Bronchial epithelial cell (primary cell): ENCODE results near the gene GABRR2. TPM values are rescaled to one million over a fixed set of nuclear protein-coding genes. Genes with fewer than 3 reads are reported as not detected.

Experiments used
- DNase-seq: peaks from one replicate; pipeline ENCODE4 v3.0.0-alpha.2; 2010; ENCODE audit warnings: low read depth
- FAIRE-seq: peaks from 2 replicates; lab custom pipeline; 2011; peaks lifted over from hg19 to GRCh38; lab: Jason Lieb, UNC
- H3K27me3 ChIP-seq: 2 replicates; pipeline ENCODE4 v1.5.1; 2011; ENCODE audit warnings: low read length; ENCODE audit not compliant: control insufficient read depth, insufficient read depth
- H3K36me3 ChIP-seq: 2 replicates; pipeline ENCODE4 v1.5.1; 2011; ENCODE audit warnings: low read length; ENCODE audit not compliant: control insufficient read depth, insufficient read depth
- H3K4me3 ChIP-seq: 2 replicates; pipeline ENCODE4 v1.5.1; 2011; ENCODE audit warnings: mild to moderate bottlenecking, low read depth, low read length, control low read depth
- CTCF ChIP-seq: IDR thresholded peaks from 2 replicates; pipeline ENCODE4 v1.5.1; 2011; ENCODE audit warnings: mild to moderate bottlenecking, moderate library complexity, low read length, control low read depth, inconsistent platforms; ENCODE audit not compliant: insufficient read depth, severe bottlenecking
- total RNA-seq: library from RNA; depleted of rRNA; stranded (reverse); fragments of >200 nt; gene quantifications from 2 replicates; pipeline ENCODE4 v1.2.1, GENCODE V29; 2014

GABRR2 gene
- total RNA-seq, 1 donor from 2014 or later = under 0.01 TPM

DNA sequence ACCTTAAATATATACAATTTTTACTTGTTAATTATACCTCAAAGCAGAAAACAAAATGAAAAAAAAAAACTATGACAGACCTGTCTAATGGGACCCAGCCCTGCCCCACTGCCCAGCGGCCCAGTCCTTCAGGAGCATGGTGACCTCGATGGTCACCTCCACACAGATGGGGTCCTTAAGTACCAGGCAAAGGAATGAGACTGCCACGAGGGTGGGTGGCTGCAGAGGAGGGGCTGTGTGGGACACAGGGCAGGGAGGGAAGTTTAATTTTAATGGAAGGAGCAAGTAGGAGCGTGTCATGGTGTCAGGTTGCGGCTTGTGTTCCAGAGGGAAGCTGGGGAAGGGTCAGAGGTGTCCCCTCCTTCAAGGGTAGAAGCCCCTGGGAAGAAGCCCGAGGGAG, 28.6 kb downstream of the GABRR2 start:
- FAIRE-seq (no peak), DNase-seq (no peak)
- Histone ChIP-seq H3K27me3 (peaks cover 32% of the 10 kb centered on the region), H3K36me3 (no peaks in the 10 kb centered on the region), H3K4me3 (no peak overlapping the region)
- TF ChIP-seq CTCF = no peak

DNA sequence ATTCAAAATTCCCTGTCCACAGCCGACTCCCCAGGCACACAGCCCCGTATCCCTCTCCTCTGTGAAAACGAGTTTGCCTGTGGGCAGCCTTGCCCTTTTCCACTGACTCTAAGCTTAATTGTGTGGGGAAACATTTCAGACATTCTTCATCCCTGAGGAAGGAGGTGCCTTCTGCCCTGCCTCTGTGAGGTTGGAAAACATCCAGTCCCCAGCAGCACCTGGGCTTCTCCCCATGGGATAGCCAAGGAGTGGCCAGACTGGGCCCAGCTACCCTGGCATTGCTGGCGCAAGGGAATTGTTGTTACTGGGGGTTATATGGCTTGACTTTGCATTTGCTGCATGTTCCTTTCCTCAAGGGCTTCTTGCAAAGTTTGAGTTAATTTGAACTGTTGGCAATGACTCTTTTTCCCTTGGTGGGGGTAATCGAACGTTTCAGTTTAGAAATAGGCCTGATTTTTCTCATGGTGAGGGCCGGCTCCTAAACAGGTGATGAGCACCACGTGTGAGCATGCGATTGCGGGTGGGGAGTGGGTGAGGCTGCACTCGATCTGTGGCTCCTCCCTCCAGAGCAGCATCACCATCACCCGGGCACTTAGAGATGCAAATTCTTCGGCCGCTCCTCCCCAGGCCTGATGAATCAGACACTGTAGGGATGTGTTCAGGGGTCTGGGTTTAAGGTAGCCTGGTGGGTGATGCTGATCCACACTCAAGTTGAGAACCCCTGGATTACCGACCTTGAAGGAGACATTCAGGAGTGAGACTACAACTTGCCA, 29.9 kb downstream of the GABRR2 start:
- H3K4me3 ChIP-seq = no peak overlapping the region
- no peaks in the 10 kb centered on the region for H3K36me3 ChIP-seq
- no peak for FAIRE-seq
- TF ChIP-seq CTCF = no peak
- H3K27me3 ChIP-seq = peaks cover 21% of the 10 kb centered on the region
- DNase-seq = no peak

- no peak for DNase-seq
- H3K27me3 ChIP-seq = peaks cover 15% of the 10 kb centered on the region
- no peak overlapping the region for H3K4me3 ChIP-seq
- peak; percentile 43 for FAIRE-seq
- TF ChIP-seq CTCF = no peak
- H3K36me3 ChIP-seq = no peaks in the 10 kb centered on the region
Measured at GRCh38 chr6:89284081-89284480, 31.0 kb downstream of the GABRR2 start.

GRCh38 chr6:89282749-89283148, 32.4 kb downstream of the GABRR2 start:
- Histone ChIP-seq H3K4me3 (no peak overlapping the region), H3K27me3 (peaks cover 15% of the 10 kb centered on the region), H3K36me3 (no peaks in the 10 kb centered on the region)
- FAIRE-seq (no peak), DNase-seq (no peak)
- no peak for TF ChIP-seq CTCF

DNA sequence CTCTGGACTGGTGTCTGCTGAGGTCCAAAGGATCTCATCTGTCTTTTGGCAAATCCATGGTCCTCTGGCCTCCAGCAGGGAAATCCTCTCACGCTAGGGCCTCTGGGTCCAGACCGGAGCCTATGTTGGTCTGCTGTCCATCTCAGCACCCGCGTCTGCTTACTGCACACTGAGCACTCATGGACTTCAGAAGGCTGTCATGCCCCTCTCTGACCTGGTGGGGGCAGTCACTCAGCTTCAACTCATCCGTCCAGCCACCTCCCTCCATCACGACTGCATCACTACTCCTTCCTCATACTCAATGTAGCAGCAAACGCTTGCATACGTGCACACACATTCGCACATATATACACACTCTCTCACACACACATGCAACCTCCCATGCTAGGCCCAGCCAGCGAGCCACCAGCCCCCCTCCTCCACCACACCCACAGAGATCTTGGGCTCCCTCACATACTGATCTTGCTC, 33.3 kb downstream of the GABRR2 start:
- no peak for FAIRE-seq
- Histone ChIP-seq H3K36me3 (no peaks in the 10 kb centered on the region), H3K27me3 (peaks cover 8% of the 10 kb centered on the region)

More for the DNA sequence above, 33.3 kb downstream of the GABRR2 start:
- peak; percentile 22 for DNase-seq
- peak; percentile 56 for TF ChIP-seq CTCF
- H3K4me3 ChIP-seq = no peak overlapping the region
